ENCODE results near the gene PHAF1. TPM values are rescaled to one million over a fixed set of nuclear protein-coding genes. Genes with fewer than 3 reads are reported as not detected.
A peak's percentile ranks its signal among the peaks of the same experiment; 100 is the strongest.

Gene PHAF1
- total and polyA plus RNA-seq, 9 of the 15 experiments (the other 6 are each of a cell fraction or from before 2014, with no cell fraction given): 5.1 to 25.4 (median 13.8) TPM

- FAIRE-seq: peak; percentile 42
- no peak for DNase-seq (ENCODE audit: extremely low read depth in 1 of 4, low spot score in 3 of 4)
- 43% methylated on average over 7 of the region's 7 CpGs for WGBS (ENCODE audit: insufficient coverage, low coverage, missing lambda C conversion rate)
- Histone ChIP-seq H3K4me3 (no peak overlapping the region), H4K20me1 (replicated peaks; ENCODE audit: control insufficient read depth, insufficient read depth, low read length) (peaks cover 16% of the 10 kb centered on the region), H3K4me1 (replicated peaks in 1 of 2; ENCODE audit: control insufficient read depth in 2 of 2, insufficient read depth in 2 of 2, low read length in 2 of 2) (peaks cover 20 to 57% of the 10 kb centered on the region in 2 experiments), H3K27ac (ENCODE audit: extremely low read depth, low read depth, low read length) (no peak overlapping the region), H3K36me3 (ENCODE audit: control insufficient read depth, insufficient read depth, low read length) (peaks cover under 1% of the 10 kb centered on the region; the same call in 1 of the 3 replicates), H3K79me2 (ENCODE audit: control insufficient read depth, insufficient read depth, low read length) (peaks cover 28% of the 10 kb centered on the region), H3K9me1 (ENCODE audit: control insufficient read depth, insufficient read depth, low read length) (no peaks in the 10 kb centered on the region), H3K27me3 (ENCODE audit: control insufficient read depth in 2 of 2, insufficient read depth in 2 of 2, low read length in 2 of 2) (no peaks in the 10 kb centered on the region), H3K9ac (ENCODE audit: insufficient read depth in 1 of 2, low read depth in 2 of 2, low read length in 2 of 2) (no peak overlapping the region), H2AFZ (ENCODE audit: low read depth, low read length) (no peak overlapping the region), H3K4me2 (ENCODE audit: insufficient read depth, low read length) (no peak overlapping the region), H3K9me3 (replicated peaks; ENCODE audit: control insufficient read depth, insufficient read depth, low read depth, low read length) (no peaks in the 10 kb centered on the region)
- BruUV-seq (replicated peaks): no TSS peak
- intact Hi-C loops (cut with micrococcal nuclease): loop anchor here (5.0 kb wide), 1 partner anchor 180 kb away; no protein-coding TSS in a partner anchor
- CTCF ChIA-PET (ENCODE audit: low intra/inter-chr PET ratio): no interaction called here
- ATAC-seq: no peak
- POLR2A ChIA-PET: interaction anchor here (1.2 kb wide), 1 partner anchor 16 kb away, joined by 3 read pairs; no protein-coding TSS in a partner anchor
- in situ Hi-C loops (cut with MboI): loop anchor here (5.0 to 25.0 kb wide), 2 partner anchors 140 to 195 kb away; partner anchors contain the start of gene CES3
- TF ChIP-seq PRMT5 (CRISPR knock-in tag; IDR thresholded peaks at IDR 0.05): no peak
- TF ChIP-seq RUNX1 (IDR thresholded peaks at IDR 0.05; ENCODE audit: low read depth): no peak
- no peak for TF ChIP-seq ZNF280A (IDR thresholded peaks at IDR 0.05; ENCODE audit: low read depth, partially characterized antibody)
- TF ChIP-seq NFXL1 (CRISPR knock-in tag; IDR thresholded peaks at IDR 0.05): no peak
- no peak for TF ChIP-seq TFAP4 (CRISPR knock-in tag; IDR thresholded peaks at IDR 0.05; ENCODE audit: borderline replicate concordance)
- TF ChIP-seq ZFP36 (IDR thresholded peaks at IDR 0.05; ENCODE audit: low read depth, low read length, partially characterized antibody): no peak
- no peak for TF ChIP-seq ZBTB40 (IDR thresholded peaks at IDR 0.05)
- no peak for TF ChIP-seq ZBTB40 (CRISPR knock-in tag; IDR thresholded peaks at IDR 0.05)
- no peak for TF ChIP-seq YY1 (IDR thresholded peaks at IDR 0.05; ENCODE audit: borderline replicate concordance in 1 of 3, control insufficient read depth in 1 of 3, extremely low read depth in 1 of 3, insufficient read depth in 3 of 3, insufficient read length in 1 of 3, insufficient replicate concordance in 2 of 3, low read depth in 1 of 3, low read length in 2 of 3)
Observed at GRCh38 chr16:67157106-67157748, 47.5 kb downstream of the PHAF1 start.

Data from K562 (cell line).